ENCODE measurements around the gene KCP. TPM values are rescaled to one million over a fixed set of nuclear protein-coding genes. Genes with fewer than 3 reads are reported as not detected.

KCP gene
- total and polyA plus RNA-seq, 9 donors, result 0.05 to 1.8 (median 0.20) TPM; not detected in 4

GRCh38 chr7:128831994-128832879, 78.3 kb downstream of the KCP start:
- DNase-seq, result peak; percentile 39 to 58 (median 45)
- Histone ChIP-seq H3K27me3 (no peaks in the 10 kb centered on the region), H3K27ac (peak overlapping the region; percentile 55 to 70), H3K36me3 (no peaks in the 10 kb centered on the region), H3K9me3 (no peaks in the 10 kb centered on the region), H3K4me3 (peak overlapping the region; percentile 60), H3K4me1 (ENCODE audit: insufficient read depth) (peaks cover 25% of the 10 kb centered on the region)
- no peak for TF ChIP-seq POLR2A (IDR thresholded peaks at IDR 0.05)
- no peak for TF ChIP-seq EP300 (IDR thresholded peaks at IDR 0.05)
- no peak for TF ChIP-seq CTCF (IDR thresholded peaks at IDR 0.05)
- intact Hi-C loops (cut with DNase I), result loop anchor here in 1 of 4 donors (2.0 kb wide), 1 partner anchor 41 kb away; the partner anchor contains the start of gene CCDC136
- 10 to 19% (median 15%) methylated on average over 22 of the region's 22 CpGs for WGBS, 3 donors

DNA sequence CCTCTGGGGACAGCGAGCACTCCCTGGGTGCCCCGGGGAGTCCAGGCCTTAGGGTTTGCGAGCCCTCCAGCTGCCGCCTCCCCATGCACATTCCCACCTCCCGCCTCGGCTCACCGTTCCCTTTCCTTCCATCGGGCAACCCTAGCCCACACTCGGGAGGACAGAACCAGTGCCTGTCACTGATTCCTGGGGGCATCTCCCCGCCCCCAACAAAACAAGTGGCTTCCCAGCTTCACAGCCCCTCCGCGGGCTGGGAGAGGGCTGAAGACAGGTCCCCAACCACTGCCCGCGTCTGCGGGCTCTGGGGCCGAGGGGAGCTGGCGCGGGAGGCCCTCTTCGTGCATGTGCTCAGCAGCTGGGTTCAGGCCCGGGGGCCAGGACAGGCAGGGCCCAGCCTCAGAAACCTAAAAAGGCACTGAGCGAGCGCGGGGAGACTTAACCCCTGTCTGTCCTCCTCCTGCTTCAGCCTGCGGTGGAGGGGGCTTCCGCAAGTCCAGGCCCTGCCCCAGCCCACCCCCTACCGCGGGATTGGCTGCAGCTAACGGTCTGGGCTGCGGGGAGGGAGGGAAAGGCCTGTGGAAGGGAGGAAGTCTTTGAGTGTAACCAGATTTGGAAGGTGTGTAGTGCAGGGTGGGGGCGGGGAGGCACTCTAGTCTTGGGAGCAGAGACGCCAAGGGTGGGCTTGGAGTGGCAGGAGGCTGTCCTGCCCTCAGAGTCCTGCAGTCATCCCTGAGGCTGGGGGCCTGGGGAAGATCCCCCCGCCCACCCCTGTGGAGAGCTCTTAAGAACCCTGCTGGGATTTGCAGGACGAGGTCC, 79.1 kb downstream of the KCP start:
- TF ChIP-seq CTCF (IDR thresholded peaks at IDR 0.05) (no peak), EP300 (IDR thresholded peaks at IDR 0.05) (no peak), POLR2A (IDR thresholded peaks at IDR 0.05) (no peak)
- Histone ChIP-seq H3K9me3 (no peaks in the 10 kb centered on the region), H3K36me3 (no peaks in the 10 kb centered on the region), H3K27me3 (no peaks in the 10 kb centered on the region), H3K27ac (peak overlapping the region; percentile 55 to 70), H3K4me3 (peak overlapping the region; percentile 60), H3K4me1 (ENCODE audit: insufficient read depth) (peaks cover 25% of the 10 kb centered on the region)
- intact Hi-C loops (cut with DNase I), result loop anchor here in 1 of 4 donors (2.0 kb wide), 1 partner anchor 41 kb away; the partner anchor contains the start of gene CCDC136
- peak; percentile 35 to 68 (median 43) for DNase-seq
- WGBS, 3 donors, result 4 to 10% (median 6%) methylated on average over 32 to 33 of the region's 33 CpGs

- Histone ChIP-seq H3K4me3 (peak within 1 kb of the TSS; percentile 60), H3K4me1 (ENCODE audit: insufficient read depth) (peaks cover 25% of the 10 kb centered on the region), H3K9me3 (no peaks in the 10 kb centered on the region), H3K36me3 (no peaks in the 10 kb centered on the region), H3K27ac (peak within 1 kb of the TSS; percentile 55 to 70), H3K27me3 (no peaks in the 10 kb centered on the region)
- 1 to 3% (median 2%) methylated on average over 53 to 109 of the region's 109 CpGs for WGBS, 3 donors
- DNase-seq, result peak; percentile 58 to 80 (median 73)
- TF ChIP-seq EP300 (IDR thresholded peaks at IDR 0.05) (no peak), POLR2A (IDR thresholded peaks at IDR 0.05) (no peak), CTCF (IDR thresholded peaks at IDR 0.05) (no peak)
- intact Hi-C loops (cut with DNase I), result loop anchor here in 1 of 4 donors (2.0 kb wide), 1 partner anchor 40 kb away; the partner anchor contains the start of gene CCDC136
Measured at GRCh38 chr7:128830231-128831177, 80.0 kb downstream of the KCP start, which contains the start of gene FLNC. TSS of gene FLNC (plus strand) at chr7:128830406. CDS start at chr7:128830638, 232 bp downstream.

Measured in ovary (tissue), 9 donors.